T-helper 9 cell (primary cell): Measurements from ENCODE around the gene FOXP4.

Experiments used
- DNase-seq: peaks from one replicate; pipeline ENCODE4 v3.0.0-alpha.2; 2020

FOXP4 gene

DNA sequence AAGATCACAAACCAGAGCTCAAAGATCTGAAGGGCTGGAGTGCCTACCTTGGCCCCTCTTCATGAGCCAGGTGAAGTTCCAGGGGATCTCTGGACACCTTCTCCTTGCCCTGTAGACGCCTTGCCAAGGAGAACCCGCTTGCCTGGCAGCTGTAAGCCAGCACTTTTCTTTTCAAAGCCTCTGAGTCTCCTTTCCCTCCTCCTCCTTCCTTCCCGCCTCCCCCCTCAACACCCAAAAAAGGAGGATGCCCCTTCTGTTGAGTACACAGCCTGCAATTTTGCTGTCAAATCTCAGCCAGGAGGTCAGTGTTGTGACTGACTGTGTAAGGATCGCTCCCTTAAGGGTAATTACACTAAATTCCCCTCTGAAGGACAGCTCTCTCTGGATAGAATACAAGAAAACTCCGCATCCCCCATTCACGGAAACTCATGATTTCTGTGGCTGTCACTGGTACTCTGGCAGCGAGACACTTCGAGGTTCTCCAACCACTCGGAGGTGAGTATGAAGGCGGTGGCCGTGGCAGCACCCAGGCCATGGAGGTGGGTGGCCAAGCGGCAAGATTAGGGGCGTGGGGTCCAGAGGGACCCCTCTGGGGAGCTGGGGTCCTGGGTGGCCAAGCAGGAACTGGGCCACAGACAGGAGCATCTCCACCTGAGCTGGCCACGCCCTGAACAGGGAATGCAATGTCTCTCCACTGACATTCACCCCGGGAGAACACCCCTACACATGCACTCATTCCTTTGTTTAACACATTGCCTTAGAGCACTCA lies 23.2 kb upstream of the FOXP4 start:
- DNase-seq = no peak

- no peak for DNase-seq
These were observed 22.1 kb upstream of the FOXP4 start for GRCh38 chr6:41523915-41524633.

DNA sequence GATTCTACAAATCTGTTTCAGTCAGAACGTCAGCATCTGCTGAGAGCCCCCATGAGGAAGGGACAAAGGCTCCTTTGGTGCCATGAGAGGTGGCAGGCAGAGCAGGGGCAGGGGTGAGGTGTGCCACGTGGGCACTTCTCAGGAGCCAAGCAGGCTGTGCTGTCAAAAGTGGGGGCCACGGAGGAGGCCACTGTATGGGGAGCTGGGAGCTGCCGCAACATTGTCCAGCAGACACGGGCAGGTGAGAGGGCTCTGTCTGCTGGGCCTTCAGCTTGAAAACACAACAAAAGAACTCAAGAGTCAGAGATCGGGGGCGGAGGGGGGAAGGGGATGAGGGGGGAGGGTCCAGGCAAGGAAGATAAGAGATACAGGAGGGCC lies 21.6 kb upstream of the FOXP4 start:
- no peak for DNase-seq

DNA sequence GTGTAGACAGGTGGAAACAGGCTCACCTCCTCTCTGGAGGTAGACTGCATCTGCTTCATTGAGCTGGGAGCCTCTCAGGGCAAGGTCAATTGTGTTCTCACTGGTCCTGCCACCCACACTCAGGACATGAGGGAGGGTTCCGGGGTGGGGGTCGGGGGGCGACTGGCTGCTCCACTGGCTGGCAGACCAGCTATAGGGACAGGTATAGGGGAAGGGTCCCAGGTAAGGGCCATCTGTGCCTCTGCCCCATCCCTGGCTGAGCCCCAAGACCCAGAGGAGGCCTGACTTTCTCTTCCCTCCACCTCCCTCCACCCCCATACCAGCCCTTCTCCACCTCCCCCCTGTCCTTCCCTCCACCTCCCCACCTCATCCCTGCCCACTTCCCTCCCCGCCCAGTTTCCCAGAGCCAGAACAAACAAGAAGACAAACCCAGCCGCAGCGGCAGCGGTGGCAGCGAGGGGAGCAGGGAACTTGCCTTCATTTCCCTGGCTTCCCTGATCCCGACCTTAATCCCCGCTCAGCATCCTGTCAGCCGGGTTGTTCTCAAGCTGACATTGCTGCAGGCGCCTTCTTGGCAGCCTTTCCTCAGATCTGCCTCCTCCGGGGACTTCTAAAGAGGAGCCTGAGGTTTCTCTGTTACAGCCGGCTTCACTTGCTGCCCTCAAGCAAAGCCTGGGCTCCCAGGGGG lies 18.3 kb upstream of the FOXP4 start:
- DNase-seq = no peak

DNA sequence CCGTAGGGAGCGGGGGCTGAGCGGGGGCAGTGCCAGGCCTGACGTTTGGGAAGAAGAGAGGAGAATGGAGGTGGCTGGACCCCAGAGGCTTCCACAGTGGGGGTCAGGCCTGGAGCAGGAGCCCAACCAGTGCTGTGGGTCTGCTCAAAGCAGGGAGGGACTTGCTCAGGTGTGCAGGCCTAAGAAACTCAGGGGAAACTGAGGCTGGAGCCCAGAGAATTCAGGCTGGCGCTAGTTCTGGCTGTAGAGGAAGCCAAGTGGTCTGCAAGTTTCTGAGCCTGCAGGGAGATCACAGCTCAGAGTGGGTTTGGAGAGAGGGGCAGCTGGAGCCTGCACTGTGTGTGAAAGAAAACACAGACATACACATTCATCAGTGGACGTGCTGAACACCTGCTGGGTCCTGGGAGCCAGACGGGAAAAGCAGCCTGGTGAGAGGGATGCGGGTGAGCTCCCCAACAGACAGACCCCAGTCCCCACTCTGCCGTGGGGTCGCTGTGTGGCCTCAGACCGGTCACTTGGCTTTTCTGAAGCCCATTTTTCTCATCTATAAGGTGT lies 17.7 kb upstream of the FOXP4 start:
- DNase-seq = no peak

- no peak for DNase-seq
These were observed 17.1 kb upstream of the FOXP4 start for GRCh38 chr6:41529049-41529448.

DNA sequence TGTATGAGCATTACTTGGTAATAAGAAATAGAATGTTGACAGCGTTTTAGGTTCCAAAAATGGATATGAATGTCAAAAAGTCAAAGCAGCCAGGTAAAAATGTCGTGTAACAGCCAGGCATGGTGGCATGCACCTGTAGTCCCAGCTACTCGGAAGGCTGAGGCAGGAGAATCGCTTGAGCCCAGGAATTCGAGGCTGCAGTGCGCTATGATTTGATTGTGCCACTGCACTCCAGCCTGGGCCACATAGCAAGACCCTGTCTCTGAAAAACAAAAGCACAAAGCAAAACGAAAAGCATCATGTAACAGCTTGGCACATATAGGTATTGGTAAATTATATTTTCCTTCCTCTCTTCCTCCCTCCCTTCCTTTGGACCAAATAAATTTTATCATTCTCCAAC lies 16.2 kb upstream of the FOXP4 start:
- no peak for DNase-seq

- DNase-seq = no peak
These were observed 15.7 kb upstream of the FOXP4 start for GRCh38 chr6:41530476-41530875.

DNA sequence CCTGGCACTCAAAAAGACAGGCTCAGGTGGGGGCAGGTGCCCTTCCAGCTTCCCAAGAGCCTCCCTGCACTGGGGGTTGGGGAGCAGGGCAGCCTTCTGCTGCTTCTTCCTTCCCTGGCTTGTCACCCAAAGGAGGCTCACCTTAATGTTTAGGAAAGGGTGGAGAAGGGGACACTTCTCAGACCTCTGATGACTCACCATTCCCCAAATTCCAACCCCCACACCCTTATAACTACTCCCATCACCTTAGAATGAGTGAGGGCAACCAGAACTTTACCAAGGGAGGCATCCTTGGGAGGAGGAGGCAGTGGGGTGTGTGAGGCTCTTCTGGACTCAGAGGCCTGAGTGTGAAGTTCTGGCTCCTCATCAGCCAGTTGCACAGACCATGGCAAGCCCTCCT lies 15.2 kb upstream of the FOXP4 start:
- no peak for DNase-seq

GRCh38 chr6:41531591-41532582 lies 14.3 kb upstream of the FOXP4 start:
- DNase-seq = peak; percentile 17

GRCh38 chr6:41535766-41536165 lies 10.4 kb upstream of the FOXP4 start:
- DNase-seq = no peak

GRCh38 chr6:41536795-41537758 lies 9.1 kb upstream of the FOXP4 start:
- no peak for DNase-seq

- no peak for DNase-seq
These were observed 7.5 kb upstream of the FOXP4 start for GRCh38 chr6:41538556-41539182.

GRCh38 chr6:41539204-41539603 lies 7.0 kb upstream of the FOXP4 start:
- DNase-seq = no peak

DNA sequence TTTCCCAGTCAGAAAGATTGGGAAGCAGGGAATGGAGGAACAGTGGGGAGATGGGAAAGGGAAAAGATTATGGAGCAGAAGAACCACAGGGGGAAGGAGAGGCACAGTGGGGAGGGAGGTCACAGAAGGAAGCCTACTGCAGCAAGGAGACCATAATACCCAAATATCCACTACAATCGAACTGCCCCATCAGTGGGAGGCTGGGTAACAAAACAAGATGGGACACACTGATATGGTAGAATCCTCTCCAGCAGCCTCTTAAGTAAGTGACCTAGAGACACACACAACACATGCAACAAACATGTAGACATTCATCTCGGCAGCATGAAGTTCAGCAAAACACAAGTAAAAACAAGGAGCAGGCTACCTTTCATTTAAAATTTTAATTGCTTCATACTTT lies 4.8 kb upstream of the FOXP4 start:
- no peak for DNase-seq

- DNase-seq = no peak
These were observed 3.1 kb upstream of the FOXP4 start for GRCh38 chr6:41543087-41543486.

DNA sequence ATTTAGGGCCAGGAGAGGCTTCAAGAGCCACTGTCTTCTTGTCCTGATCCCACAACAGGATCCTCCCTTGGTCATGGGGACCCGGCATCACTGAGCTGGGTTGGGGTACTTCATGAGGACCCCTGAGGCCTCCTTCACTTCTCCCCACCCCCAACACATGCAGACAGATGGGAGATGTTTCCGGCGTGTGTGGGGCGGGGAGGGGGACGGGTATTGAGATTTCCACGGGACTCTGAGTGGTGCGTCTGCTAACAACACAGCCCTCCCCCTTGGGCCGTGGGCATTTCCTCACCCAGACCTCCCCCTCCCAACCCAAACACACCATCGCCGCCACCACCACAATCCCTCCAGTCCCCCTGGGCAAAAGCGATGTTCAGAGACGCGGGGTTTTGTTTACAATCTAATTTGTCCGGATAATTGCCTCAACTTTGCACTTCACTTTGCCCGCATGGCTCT lies 906 bp upstream of the FOXP4 start:
- no peak for DNase-seq

GRCh38 chr6:41546475-41546865 lies 289 bp downstream of the FOXP4 start:
- no peak for DNase-seq

- DNase-seq = no peak
These were observed 951 bp downstream of the FOXP4 start for GRCh38 chr6:41546866-41547798.

GRCh38 chr6:41547799-41548097 lies 1.6 kb downstream of the FOXP4 start:
- DNase-seq = no peak
